Globus pallidus (tissue), 1 donor: ENCODE measurements around the gene DNAJC19.

Source experiments
- DNase-seq: peaks from one replicate; pipeline ENCODE4 v3.0.0-alpha.2; 2015; ENCODE audit warnings: low spot score

The DNAJC19 gene

DNA sequence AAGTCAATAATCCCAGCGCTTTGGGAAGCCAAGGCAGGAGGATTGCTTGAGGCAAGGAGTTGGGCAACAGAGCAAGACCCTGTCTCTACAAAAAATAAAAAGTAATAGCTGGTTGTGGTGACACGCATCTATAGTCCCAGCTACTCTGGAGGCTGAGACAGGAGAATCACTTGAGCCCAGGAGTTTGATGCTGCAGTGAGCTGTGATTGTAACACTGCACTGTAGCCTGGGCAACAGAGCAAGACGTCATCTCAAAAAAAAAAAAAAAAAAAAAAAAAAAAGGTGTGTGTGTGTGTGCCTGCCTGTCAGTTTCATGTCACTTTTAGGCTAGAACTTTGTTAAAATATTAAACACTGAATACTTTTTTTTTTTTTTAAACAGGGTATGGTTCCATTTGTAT lies 28.4 kb downstream of the DNAJC19 start:
- DNase-seq = no peak

DNA sequence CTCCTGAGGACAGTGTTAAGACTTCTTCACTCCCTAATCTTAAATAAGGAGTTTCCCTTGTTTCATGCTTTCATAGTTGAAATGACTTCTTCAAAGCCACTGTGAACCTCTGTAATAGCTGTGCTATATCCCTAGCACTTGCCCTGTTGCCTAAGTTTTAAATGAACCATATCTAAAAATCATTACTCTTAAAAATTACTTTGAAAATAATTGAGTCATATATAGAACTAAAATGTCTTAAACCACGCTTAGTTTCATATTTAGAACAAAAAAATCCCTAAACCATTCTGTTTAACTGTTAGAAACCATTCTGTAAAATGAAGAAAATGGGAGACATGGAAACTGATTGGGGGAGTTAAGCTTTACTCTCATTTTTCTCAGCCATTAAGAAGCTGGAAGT lies 29.8 kb downstream of the DNAJC19 start:
- DNase-seq = no peak

DNA sequence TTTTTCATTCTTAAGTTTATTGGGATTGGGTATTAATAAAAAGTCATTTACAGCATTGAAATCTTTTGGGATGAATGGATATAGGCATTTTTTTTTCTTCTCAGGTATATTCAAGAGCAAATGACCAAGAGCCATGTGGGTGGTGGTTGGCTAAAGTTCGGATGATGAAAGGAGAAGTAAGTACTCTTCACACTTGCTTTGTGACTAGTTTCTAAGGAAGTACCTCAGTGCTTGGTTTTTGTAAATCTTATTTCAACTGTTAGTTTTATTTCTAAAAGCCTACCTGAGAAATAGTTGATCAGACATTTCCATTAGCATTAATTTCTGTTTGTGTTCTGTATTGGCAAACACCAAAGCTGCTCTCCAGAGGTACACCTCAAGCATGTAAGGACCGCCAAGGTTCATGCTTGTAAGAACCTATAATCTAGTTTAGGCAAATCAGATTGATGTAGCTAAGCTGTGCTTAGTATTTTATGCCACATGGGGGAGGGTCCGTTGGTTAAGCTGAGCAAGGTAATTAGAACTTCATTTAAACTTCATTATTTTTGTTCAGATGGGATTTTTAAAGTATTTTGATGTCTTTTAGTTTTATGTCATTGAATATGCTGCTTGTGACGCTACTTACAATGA lies 41.7 kb downstream of the DNAJC19 start:
- DNase-seq = no peak

DNA sequence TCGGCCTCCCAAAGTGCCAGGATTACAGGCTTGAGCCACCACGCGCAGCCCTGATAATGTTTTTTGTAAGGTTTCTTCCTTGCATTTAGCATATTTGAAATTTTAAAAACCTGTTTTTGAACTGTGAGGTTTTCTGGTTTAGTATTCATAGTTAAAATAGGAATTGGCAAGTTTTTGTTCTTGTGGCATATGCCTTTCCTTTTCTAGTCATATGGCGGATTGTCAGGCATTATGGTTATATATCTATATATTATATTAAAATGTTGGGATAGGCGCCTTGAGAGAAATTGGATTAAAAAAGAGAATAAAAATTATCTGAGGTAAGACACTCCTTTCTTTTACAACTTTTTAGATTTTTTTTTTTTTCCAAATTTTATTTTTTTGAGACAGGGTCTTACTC lies 48.7 kb downstream of the DNAJC19 start:
- no peak for DNase-seq

DNA sequence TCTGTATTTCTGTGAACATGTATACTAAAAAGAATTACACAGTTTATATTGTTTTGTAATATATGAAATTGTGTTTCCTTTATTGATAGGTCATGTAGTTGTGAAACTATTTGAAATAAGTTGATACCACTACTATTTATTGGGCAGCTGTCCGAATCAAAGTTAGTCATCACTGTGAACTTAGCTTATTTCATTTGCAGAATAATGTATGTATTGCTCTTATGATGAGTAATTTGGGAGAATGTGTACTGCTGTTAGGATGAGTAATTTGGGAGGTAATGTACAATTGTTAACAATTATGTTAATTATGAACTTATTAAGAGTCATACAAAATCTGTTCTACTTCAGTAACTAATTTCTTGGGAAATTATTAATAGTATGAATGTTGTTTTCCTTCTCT lies 54.9 kb downstream of the DNAJC19 start:
- no peak for DNase-seq
